NCI-H146 treated with DMSO at 0.1 percent for 48 hours (cell line): ENCODE data around the gene ATOH1.

Experiments
- DNase-seq: peaks from one replicate; lab custom pipeline; 2025; ENCODE audit not compliant: unreplicated experiment; lab: John Stamatoyannopoulos, UW

ATOH1 gene

DNA sequence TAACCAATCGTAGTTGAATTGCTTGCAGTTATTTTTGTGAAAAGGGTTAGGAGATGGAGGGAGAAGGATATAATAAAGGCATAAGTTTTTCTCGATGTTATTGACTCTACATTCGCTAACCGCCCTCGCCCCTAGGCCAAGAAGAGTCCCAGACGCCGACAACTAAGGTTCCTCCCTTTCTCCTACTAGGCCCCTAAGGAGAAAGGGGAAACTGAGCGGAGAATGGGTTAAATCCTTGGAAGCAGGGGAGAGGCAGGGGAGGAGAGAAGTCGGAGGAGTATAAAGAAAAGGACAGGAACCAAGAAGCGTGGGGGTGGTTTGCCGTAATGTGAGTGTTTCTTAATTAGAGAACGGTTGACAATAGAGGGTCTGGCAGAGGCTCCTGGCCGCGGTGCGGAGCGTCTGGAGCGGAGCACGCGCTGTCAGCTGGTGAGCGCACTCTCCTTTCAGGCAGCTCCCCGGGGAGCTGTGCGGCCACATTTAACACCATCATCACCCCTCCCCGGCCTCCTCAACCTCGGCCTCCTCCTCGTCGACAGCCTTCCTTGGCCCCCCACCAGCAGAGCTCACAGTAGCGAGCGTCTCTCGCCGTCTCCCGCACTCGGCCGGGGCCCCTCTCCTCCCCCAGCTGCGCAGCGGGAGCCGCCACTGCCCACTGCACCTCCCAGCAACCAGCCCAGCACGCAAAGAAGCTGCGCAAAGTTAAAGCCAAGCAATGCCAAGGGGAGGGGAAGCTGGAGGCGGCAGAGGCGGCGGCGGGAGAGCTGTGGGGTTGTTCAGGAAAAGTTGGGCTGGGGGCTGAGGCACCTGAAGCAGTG is 5.9 kb downstream of the ATOH1 start:
- no peak for DNase-seq

DNA sequence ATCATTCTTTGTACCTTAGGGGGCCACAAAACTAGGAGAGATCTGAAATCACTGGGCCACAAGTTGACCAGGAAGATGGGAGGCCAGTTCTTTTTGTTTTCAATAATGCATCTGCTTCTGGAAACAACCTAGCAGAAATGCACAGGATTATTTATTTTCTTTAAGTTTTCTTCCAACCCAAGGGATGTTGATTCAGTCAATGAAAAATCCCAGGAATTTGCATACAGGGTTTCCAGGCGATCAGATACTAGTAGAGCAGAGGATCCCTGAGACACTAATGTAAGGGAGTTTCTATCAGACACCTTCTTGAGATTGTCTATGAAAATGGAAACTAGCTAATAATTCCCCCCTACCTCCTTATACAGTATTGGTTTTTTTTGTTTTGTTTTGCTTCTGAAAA is 7.4 kb downstream of the ATOH1 start:
- no peak for DNase-seq

DNA sequence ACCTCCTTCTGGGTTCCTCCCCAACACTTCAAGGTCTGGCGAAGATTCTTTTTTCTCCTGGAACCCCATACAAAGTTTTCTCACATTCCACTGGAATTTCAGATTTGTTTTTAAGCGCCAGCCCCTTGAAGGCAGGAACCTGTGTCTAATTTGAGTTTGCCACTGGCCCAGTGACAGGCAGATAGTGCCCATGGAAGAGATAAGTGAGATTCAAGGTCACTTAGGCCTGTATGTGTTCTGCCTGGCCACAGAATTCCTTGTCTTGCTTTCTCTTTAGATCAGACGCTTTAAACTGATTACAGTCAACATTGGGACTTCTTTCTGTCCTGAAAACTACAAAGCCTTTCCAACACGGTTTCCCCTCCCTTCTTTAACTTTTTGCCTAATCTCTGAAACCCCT is 11.2 kb downstream of the ATOH1 start:
- DNase-seq = no peak

DNA sequence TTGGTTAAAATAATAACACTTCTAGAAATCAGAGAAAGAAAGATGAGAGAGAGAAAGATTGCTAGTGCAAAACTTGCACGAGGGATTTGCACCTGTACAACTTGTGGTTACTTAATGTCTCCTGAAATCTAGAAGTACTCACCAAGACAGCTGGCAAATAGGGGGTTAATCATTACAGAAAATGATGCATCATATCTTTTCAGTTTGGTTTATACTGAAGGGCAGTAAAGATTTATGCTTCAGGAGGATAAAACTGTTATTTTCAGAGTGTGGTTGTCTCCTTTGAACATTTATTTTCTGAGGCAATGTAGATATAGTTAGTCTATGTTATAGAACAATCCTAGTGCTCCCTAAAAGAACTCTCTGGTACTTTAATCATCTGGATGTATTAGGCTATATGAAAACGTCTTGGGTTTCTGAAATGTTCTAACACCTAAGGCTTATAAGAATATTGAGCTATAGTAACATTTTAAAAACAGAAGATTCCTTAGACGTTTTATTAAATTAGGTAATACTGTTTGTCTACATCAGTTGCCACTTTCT is 13.3 kb downstream of the ATOH1 start:
- no peak for DNase-seq

DNA sequence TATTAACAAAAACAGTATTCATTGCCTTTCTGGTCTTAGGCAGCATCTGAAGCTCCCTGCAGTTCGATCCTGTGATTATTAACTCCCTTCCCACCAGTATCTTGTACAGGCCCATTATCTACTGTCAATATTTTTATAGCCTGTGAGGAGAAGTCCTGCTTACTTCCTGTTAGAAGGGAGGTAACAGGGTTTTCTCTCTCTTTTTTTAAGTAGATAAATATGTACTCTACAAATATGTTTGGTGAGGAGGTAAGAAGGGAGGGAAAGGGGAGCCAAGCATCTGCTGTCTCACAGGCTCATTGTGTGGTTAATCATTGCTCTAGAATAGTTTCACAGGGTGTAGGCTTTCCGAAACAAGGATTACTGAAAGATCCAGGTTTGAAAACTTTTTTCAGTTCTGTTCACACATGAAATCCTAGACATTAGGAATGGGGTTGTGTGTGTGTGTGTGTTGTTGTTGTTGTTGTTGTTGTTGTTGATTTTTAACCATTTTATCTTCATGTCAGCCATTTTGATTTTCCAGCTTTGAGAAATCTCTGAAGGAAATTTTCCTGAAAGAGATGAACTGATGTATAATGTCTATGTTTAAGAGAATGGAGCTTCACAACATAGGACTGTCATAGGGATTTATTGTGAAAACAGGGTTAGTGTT is 14.2 kb downstream of the ATOH1 start:
- DNase-seq = no peak

DNA sequence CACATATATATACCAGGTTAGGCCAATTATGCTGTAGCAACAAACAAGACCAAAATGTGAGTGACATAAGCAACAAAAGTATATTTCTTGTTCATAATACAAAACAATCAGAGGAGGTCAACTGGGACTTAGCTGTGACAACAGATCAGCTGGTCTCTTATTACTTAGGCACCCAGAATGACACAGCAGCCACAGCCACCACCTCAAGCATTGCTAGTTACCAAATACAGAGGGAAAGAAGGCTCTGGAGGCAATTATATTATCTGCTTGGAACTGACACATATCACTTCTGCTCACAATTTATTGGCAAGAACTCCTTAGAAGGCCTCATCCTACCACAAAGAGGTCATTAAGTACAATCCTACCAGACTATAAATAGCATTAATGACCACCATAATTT is 15.2 kb downstream of the ATOH1 start:
- DNase-seq = no peak

DNA sequence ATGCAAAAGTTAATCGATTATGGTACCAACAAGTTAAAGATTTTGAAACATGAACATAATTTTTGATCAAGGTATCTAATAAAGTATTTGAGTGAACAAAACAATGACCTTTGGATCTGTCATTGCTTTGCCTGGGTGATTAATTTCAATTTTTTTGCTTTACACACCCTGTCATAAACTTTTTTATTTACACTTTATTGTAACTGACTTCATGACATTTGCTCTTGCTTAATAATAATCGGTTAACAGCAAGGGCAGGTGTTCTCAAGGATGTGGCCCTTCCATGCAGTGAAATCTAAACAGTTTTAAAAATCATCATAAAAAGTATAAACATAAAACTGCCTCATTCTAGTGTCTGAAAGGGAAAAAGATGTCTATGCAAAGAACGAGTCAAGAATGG is 24.1 kb downstream of the ATOH1 start:
- DNase-seq = no peak

DNA sequence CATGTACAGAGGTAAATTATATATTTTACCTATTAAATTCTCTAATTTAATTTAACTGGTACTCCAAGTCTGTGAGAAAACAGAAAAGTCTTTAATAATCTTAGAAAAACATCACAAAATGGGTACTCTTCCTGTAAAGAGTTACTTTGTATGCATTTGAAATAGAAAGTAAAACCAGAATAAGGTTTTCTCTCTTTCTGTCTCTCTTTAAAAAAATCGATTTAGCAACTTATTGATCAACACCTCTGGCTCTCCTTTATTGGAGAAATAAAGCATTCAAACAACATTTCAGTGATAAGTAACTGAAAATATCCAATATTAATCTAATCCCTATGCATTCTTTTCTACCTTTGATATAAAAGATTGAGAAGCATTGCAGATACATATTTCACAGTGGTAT is 27.4 kb downstream of the ATOH1 start:
- no peak for DNase-seq

DNA sequence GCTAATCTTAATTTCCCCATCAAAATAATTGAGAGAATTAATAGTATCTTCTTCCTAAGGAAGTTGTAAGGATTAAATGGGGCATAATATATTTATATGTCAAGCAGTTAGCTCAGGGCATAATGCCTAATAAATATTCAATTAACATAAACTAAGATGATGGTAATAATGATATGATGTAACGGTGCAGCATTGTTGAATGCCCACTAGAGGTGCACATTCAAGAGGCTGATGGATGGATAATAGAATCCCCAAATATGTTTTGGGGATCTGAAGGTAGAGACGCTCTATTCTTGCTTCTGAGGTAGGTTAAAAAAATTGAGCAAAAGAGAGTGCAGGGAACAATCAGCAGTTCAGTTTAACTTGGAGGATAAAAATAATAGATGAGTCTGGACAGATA is 37.1 kb downstream of the ATOH1 start:
- no peak for DNase-seq

DNA sequence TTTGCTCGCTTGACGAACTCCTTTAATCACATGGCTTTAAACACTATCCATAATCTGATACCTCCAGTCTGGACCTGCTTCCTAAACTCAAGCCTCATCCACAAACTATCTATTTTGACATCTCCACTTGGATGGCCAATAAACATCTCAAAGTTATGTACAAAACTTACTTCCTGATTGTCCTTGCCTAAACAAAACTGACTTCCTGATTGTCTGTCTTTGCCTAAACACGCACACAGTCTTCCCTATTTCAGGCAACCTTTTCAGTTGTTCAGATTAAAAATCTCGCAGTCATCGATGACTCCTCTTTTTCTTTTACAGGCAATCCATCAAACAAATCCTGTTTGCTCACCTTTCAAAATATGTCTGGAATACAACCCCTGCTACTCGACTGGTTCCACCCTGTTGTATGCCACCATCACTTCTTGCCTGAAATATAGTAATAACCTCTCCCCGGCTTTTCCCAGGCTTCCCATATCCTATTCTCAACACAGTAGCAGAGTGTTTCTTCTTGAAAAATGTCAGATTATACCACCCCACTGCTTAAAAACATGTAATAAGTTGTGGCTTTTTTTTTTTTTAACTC is 39.0 kb downstream of the ATOH1 start:
- no peak for DNase-seq

DNA sequence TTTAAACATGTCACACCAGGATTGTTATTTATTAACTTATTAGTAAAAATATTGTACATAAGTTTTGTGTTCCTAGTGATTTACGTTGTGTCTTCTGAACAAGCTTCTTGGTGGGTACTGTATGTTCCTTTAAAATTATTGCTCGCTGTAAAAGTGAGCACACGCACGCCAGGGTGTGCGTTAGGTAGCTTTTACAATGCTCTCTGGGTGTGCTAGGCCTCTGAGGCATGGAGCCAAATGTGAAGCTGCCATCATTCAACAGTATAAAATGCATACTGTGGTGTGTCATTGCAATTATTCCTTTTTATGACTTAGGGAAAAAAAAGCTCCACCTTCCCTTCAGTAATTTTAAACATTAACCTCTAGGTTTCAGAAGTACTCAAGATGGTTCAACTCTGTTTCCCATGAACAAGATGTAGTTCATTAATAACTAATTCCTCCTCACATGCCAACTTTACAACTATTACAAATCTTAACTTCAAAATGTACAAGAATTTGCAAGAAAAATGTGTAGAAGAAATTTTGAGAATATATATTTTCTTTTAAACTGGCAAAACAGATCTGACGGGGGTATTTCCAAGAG is 42.4 kb downstream of the ATOH1 start:
- no peak for DNase-seq

DNA sequence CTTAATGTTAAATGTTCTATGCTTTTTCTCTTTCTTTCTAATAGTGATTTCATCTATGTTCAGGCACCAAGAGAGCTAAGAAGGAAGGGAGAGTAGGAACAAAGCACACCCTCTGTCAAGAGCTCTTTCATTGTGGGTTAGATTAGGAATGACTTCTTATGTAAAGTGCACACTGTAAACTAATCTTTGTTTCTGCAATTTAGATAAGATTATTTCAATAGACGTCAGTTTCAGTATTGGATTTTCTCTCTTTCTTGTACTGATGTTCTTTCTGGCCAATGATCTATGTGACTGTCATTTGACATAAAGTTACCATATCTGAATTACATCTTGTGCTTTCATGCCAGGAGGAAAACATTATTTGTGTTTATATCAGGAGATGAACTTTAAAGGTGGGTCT is 48.2 kb downstream of the ATOH1 start:
- DNase-seq = no peak

DNA sequence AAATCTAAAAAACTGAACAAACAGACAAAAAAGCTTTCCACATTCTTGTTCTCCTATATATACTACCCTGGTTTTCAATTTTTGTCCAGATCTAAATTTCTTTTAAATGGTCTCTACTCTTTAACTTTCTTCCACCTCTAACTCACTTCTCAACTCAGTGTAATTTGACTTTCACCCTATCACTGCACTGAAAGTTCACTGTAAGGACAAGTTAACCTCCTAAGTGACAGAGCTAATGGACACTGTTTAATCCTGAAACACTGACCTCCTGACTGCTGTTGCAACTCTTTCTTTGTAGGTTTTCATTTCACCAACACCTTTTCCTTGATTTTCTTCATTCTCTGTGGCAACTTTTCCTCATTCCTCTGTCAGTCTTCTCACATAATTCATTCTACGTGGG is 50.0 kb downstream of the ATOH1 start:
- no peak for DNase-seq

DNA sequence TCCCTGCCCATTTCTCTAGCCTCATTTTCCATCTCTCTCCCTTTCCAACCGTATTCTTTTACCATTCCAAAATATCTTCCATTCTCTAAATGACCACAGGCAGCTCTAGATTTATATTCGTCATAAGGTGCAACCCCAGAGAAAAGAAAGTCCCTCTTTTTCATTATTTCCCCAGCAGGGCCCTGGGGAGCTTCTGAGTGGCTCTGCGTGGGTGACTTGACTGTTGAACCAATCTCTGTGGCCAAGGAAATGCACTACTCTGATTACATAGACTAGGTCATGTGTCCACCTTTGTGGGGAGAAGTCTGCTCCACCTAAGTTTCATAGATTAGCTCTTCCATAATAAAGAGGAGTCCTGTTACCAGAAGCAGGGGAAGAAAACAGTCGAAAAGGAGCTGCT is 51.4 kb downstream of the ATOH1 start:
- DNase-seq = no peak
